Measurements from ENCODE around the gene BMS1. TPM values are rescaled to one million over a fixed set of nuclear protein-coding genes. Genes with fewer than 3 reads are reported as not detected.
"Not testable (repeated sequence)": the region's sequence is repeated elsewhere in the genome, so short reads cannot be mapped to it uniquely, and the experiment has no call there.

The BMS1 gene
- total RNA-seq, 4 donors from 2014 or later = 11.6 to 14.9 (median 14.2) TPM

GRCh38 chr10:42801135-42801534 lies 18.5 kb downstream of the BMS1 start:
- H3K27me3 ChIP-seq = no peaks in the 10 kb centered on the region
- no peak for DNase-seq (ENCODE audit: low spot score in 2 of 2)
- H3K4me3 ChIP-seq = no peak overlapping the region
- TF ChIP-seq POLR2A (IDR thresholded peaks at IDR 0.05) (no peak), EP300 (IDR thresholded peaks at IDR 0.05) (no peak), CTCF (IDR thresholded peaks at IDR 0.05) (no peak)
- H3K36me3 ChIP-seq = peaks cover 5 to 98% (median 42%) of the 10 kb centered on the region in 3 donors
- H3K9me3 ChIP-seq = no peaks in the 10 kb centered on the region
- H3K4me1 ChIP-seq = no peaks in the 10 kb centered on the region
- no peak overlapping the region for H3K27ac ChIP-seq

- 77 to 82% methylated on average over 3 of the region's 3 CpGs for WGBS, 2 donors
- Histone ChIP-seq H3K4me1 (no peaks in the 10 kb centered on the region), H3K36me3 (peaks cover 5 to 96% (median 27%) of the 10 kb centered on the region in 3 donors), H3K4me3 (no peak overlapping the region), H3K27ac (no peak overlapping the region), H3K9me3 (no peaks in the 10 kb centered on the region), H3K27me3 (no peaks in the 10 kb centered on the region)
- TF ChIP-seq EP300 (IDR thresholded peaks at IDR 0.05) (no peak), CTCF (IDR thresholded peaks at IDR 0.05) (no peak), POLR2A (IDR thresholded peaks at IDR 0.05) (no peak)
- no peak for DNase-seq (ENCODE audit: low spot score in 2 of 2)
Measured at GRCh38 chr10:42802876-42803275, 20.3 kb downstream of the BMS1 start.

GRCh38 chr10:42809676-42810075 lies 27.1 kb downstream of the BMS1 start:
- DNase-seq (ENCODE audit: low spot score in 2 of 2) = no peak
- Histone ChIP-seq H3K4me1 (no peaks in the 10 kb centered on the region), H3K9me3 (peaks cover 0 to 5% (median 0%) of the 10 kb centered on the region in 4 donors), H3K36me3 (peaks cover 0 to 92% (median 4%) of the 10 kb centered on the region in 3 donors), H3K27me3 (no peaks in the 10 kb centered on the region), H3K27ac (no peak overlapping the region), H3K4me3 (no peak overlapping the region)
- TF ChIP-seq CTCF (IDR thresholded peaks at IDR 0.05) (no peak), POLR2A (IDR thresholded peaks at IDR 0.05) (no peak), EP300 (IDR thresholded peaks at IDR 0.05) (no peak)
- WGBS, 2 donors = 91 to 96% methylated on average over 4 of the region's 4 CpGs

GRCh38 chr10:42812028-42812427 lies 29.4 kb downstream of the BMS1 start:
- Histone ChIP-seq H3K27me3 (no peaks in the 10 kb centered on the region), H3K36me3 (peaks cover 0 to 91% (median 4%) of the 10 kb centered on the region in 3 donors), H3K9me3 (peaks cover 0 to 5% (median 0%) of the 10 kb centered on the region in 4 donors), H3K4me1 (no peaks in the 10 kb centered on the region), H3K4me3 (no peak overlapping the region), H3K27ac (no peak overlapping the region)
- no peak for DNase-seq (ENCODE audit: low spot score in 2 of 2)
- 96 to 97% methylated on average over 4 of the region's 4 CpGs for whole genome bisulfite sequencing, 2 donors
- TF ChIP-seq CTCF (IDR thresholded peaks at IDR 0.05) = no peak
- no peak for TF ChIP-seq POLR2A (IDR thresholded peaks at IDR 0.05)
- no peak for TF ChIP-seq EP300 (IDR thresholded peaks at IDR 0.05)

- not testable (repeated sequence) for H3K9me3 ChIP-seq; H3K4me3 ChIP-seq; DNase-seq (ENCODE audit: low spot score in 2 of 2); H3K27ac ChIP-seq; H3K4me1 ChIP-seq; H3K27me3 ChIP-seq
- H3K36me3 ChIP-seq = peaks cover 3 to 96% (median 4%) of the 10 kb centered on the region in 3 donors
- 97 to 98% methylated on average over 5 of the region's 5 CpGs for WGBS, 2 donors
Measured at GRCh38 chr10:42813989-42814687, 31.5 kb downstream of the BMS1 start.

- H3K27me3 ChIP-seq; H3K27ac ChIP-seq; DNase-seq (ENCODE audit: low spot score in 2 of 2); H3K4me1 ChIP-seq; H3K9me3 ChIP-seq; H3K4me3 ChIP-seq: not testable (repeated sequence)
- WGBS, 2 donors = 63 to 79% methylated on average over 4 to 5 of the region's 5 CpGs
- peaks cover 3 to 95% (median 11%) of the 10 kb centered on the region in 3 donors for H3K36me3 ChIP-seq
Measured at GRCh38 chr10:42816334-42816733, 33.7 kb downstream of the BMS1 start.
